Measurements from ENCODE around the gene GALNT12.

The GALNT12 gene

DNA sequence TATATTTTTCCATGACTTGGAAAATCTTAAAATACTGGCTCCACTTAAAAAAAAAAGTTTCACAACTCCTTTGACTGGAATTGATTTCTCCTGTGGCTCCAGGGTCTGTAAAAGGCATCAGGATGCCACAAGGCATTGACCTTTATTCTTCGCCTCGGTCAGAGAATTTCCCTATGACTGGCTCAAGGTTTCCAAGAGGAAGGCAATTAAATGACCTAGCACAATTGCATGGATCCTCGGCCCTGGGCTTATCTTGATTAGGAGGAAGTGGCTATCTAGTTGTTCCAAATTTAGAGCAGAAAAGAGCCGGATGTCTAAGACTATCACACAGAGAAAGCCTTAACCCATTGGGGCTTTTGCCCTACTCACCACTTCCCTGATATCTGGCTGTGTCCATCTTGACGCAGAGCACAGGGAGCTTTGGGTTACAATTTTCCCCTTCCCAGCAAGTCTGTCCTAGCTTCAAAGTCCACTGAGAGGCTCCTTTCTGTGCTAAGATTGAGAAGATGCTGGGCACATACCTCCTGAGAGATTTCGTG is 79.3 kb downstream of the GALNT12 start:
- H3K9me3 ChIP-seq (ENCODE audit: control insufficient read depth in 1 of 2, low read length in 2 of 2) = no peaks in the 10 kb centered on the region
- H3K27ac ChIP-seq (ENCODE audit: low read length) = no peak overlapping the region
- H3K4me1 ChIP-seq (ENCODE audit: control insufficient read depth in 1 of 2, insufficient read depth in 2 of 2, low read length in 2 of 2) = no peaks in the 10 kb centered on the region
- H3K27me3 ChIP-seq (ENCODE audit: low read depth, low read length) = no peaks in the 10 kb centered on the region
- no peak overlapping the region for H3K4me3 ChIP-seq (ENCODE audit: low read depth in 1 of 2, low read length in 2 of 2)
- no peaks in the 10 kb centered on the region for H3K36me3 ChIP-seq (ENCODE audit: control insufficient read depth in 1 of 2, insufficient read depth in 2 of 2, low read length in 2 of 2)

DNA sequence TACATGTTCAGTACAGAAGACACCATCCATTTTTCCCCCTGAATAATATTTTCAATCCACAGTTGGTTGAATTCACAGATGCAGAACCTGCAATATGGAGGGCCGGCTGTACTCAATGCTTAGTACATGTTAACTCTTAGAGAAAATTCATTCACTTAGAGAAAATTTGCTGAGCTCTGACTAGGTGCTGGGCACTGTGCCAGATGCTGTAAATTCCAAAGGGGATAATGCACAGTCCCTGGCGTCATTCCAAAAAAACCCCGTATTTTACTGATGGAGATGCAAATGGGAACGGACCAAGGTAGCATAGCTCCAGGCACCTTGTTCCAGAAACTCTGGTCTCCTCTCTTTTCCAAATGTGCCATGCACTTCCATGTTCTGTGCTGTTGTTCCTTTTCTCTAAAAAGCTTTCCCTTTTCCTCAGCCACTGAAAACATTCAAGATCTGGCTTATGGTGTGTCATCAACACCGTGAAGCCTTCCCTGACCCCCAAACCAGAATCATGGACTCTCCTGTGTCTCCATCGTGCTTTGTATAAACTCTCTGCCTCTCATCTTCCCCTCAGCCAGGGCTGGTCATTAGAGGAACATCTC is 80.5 kb downstream of the GALNT12 start:
- H3K27me3 ChIP-seq (ENCODE audit: low read depth, low read length) = no peaks in the 10 kb centered on the region
- no peaks in the 10 kb centered on the region for H3K9me3 ChIP-seq (ENCODE audit: control insufficient read depth in 1 of 2, low read length in 2 of 2)
- H3K27ac ChIP-seq (ENCODE audit: low read length) = no peak overlapping the region
- no peaks in the 10 kb centered on the region for H3K36me3 ChIP-seq (ENCODE audit: control insufficient read depth in 1 of 2, insufficient read depth in 2 of 2, low read length in 2 of 2)
- no peaks in the 10 kb centered on the region for H3K4me1 ChIP-seq (ENCODE audit: control insufficient read depth in 1 of 2, insufficient read depth in 2 of 2, low read length in 2 of 2)
- H3K4me3 ChIP-seq (ENCODE audit: low read depth in 1 of 2, low read length in 2 of 2) = no peak overlapping the region

DNA sequence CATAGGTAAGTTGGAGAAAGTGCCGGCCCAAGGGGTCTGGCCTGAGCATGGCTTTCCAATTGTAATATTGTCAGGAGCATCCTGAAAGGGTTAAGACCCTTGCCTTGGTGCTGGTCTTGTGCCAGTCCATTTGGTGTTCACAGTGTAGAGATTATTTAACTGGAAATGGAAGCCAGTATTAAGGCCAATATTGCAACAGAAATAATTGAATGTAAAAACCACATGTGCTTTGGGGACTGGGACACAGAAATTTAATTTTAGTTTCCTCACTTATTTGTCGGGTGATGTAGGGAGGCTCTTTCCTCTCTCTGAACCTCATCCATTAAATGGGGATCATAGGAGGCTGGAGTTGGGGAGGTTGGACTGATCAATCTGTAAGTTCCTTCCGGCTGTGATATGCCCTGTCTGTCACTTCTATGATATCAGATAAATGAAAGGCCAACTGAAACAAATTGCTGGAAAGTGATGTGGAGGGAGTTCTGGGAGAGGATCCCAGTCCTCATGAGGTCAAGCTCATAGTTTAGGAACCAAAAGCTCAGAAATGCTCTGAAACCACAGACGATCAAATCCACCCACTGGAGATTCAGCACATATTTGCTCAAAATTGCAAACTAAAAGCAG is 81.4 kb downstream of the GALNT12 start:
- H3K36me3 ChIP-seq (ENCODE audit: control insufficient read depth in 1 of 2, insufficient read depth in 2 of 2, low read length in 2 of 2) = no peaks in the 10 kb centered on the region
- no peak overlapping the region for H3K27ac ChIP-seq (ENCODE audit: low read length)
- H3K27me3 ChIP-seq (ENCODE audit: low read depth, low read length) = no peaks in the 10 kb centered on the region
- no peaks in the 10 kb centered on the region for H3K4me1 ChIP-seq (ENCODE audit: control insufficient read depth in 1 of 2, insufficient read depth in 2 of 2, low read length in 2 of 2)
- H3K9me3 ChIP-seq (ENCODE audit: control insufficient read depth in 1 of 2, low read length in 2 of 2) = no peaks in the 10 kb centered on the region
- no peak overlapping the region for H3K4me3 ChIP-seq (ENCODE audit: low read depth in 1 of 2, low read length in 2 of 2)

DNA sequence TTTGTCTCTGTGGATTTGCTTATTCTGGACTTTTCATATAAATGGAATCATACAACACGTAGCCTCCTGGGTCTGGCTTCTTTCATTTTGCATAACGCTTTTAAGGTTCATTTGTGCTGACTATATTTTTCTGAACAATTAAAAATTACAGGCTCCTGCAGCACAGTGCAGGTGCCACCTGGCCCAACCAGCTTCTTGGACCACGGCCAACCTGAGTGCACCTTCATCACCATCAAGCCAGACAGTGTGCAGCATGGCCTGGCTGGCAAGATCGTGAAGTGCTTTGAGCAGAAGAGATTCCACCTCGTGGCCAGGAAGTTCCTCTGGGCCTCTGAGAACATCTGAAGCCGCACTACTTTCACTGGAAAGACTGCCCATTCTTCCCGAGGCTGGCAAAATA is 82.8 kb downstream of the GALNT12 start:
- H3K36me3 ChIP-seq (ENCODE audit: control insufficient read depth in 1 of 2, insufficient read depth in 2 of 2, low read length in 2 of 2) = no peaks in the 10 kb centered on the region
- H3K4me1 ChIP-seq (ENCODE audit: control insufficient read depth in 1 of 2, insufficient read depth in 2 of 2, low read length in 2 of 2) = no peaks in the 10 kb centered on the region
- H3K27ac ChIP-seq (ENCODE audit: low read length) = no peak overlapping the region
- no peaks in the 10 kb centered on the region for H3K27me3 ChIP-seq (ENCODE audit: low read depth, low read length)
- H3K9me3 ChIP-seq (ENCODE audit: control insufficient read depth in 1 of 2, low read length in 2 of 2) = no peaks in the 10 kb centered on the region
- no peak overlapping the region for H3K4me3 ChIP-seq (ENCODE audit: low read depth in 1 of 2, low read length in 2 of 2)

DNA sequence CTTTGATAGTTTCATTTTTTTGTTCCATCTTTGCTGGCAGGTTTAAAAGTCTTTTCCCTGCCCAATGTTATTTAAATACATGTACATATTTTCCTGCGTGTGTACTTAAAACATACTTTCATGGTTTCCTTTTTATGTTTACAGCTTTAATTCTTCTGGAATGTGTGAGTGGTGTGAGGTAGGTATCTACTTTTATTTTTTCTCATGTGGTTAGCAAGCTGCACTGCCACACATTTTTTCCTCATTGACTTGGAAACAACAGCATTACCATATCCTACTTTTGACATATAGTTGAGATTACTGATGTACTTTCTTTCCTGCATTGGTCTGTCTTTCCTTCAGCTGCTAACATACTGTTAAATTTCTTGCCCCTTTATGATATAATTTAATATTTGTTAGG is 84.8 kb downstream of the GALNT12 start:
- Histone ChIP-seq H3K4me1 (ENCODE audit: control insufficient read depth in 1 of 2, insufficient read depth in 2 of 2, low read length in 2 of 2) (no peaks in the 10 kb centered on the region), H3K27ac (ENCODE audit: low read length) (no peak overlapping the region)

DNA sequence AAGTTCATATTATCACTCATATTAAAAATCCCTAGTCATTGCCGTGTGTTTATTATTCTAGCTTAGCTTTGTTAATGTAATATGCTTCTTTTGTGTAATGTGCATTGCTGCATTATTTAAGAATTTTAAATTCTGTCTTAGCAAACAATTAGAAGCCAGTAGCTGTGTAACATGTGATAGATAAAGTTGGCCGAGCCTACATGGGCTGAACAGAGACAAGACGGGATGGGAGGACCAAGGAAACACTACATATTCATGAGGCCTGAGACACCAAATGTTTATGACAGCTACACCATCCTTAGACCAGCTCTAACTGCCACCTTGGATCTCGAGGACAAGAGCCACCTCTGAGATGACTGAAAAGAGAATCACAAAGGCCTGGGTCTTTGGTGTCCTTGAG is 85.2 kb downstream of the GALNT12 start:
- H3K9me3 ChIP-seq (ENCODE audit: control insufficient read depth in 1 of 2, low read length in 2 of 2) = peaks cover 0 to 6% of the 10 kb centered on the region in 2 donors
- no peak overlapping the region for H3K27ac ChIP-seq (ENCODE audit: low read length)
- no peaks in the 10 kb centered on the region for H3K27me3 ChIP-seq (ENCODE audit: low read depth, low read length)
- no peak overlapping the region for H3K4me3 ChIP-seq (ENCODE audit: low read depth in 1 of 2, low read length in 2 of 2)
- no peaks in the 10 kb centered on the region for H3K36me3 ChIP-seq (ENCODE audit: control insufficient read depth in 1 of 2, insufficient read depth in 2 of 2, low read length in 2 of 2)
- no peaks in the 10 kb centered on the region for H3K4me1 ChIP-seq (ENCODE audit: control insufficient read depth in 1 of 2, insufficient read depth in 2 of 2, low read length in 2 of 2)

More for the DNA sequence above, 84.8 kb downstream of the GALNT12 start:
- Histone ChIP-seq H3K9me3 (ENCODE audit: control insufficient read depth in 1 of 2, low read length in 2 of 2) (peaks cover 0 to 6% of the 10 kb centered on the region in 2 donors), H3K27me3 (ENCODE audit: low read depth, low read length) (no peaks in the 10 kb centered on the region), H3K36me3 (ENCODE audit: control insufficient read depth in 1 of 2, insufficient read depth in 2 of 2, low read length in 2 of 2) (no peaks in the 10 kb centered on the region), H3K4me3 (ENCODE audit: low read depth in 1 of 2, low read length in 2 of 2) (no peak overlapping the region)

DNA sequence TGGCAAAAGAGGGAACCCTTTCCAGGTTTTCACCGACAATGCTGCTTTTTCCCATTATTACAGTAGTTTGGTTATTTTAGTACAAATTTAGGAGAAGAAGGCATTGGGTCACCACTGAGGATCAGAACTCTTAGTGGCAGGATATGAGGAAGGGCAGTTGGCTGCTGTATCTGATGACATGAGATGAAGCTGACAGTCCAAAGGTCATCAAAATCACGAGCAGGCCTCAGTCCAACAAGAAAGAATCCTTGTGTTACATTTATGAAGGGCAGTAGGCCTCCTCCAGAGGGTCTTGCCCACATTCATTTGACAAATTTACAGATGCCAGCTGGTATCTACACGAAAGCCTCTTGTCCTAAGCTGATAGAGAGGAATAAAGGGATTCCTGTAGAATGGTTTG is 86.7 kb downstream of the GALNT12 start:
- H3K9me3 ChIP-seq (ENCODE audit: control insufficient read depth in 1 of 2, low read length in 2 of 2) = peaks cover 0 to 6% of the 10 kb centered on the region in 2 donors
- H3K4me3 ChIP-seq (ENCODE audit: low read depth in 1 of 2, low read length in 2 of 2) = no peak overlapping the region
- no peaks in the 10 kb centered on the region for H3K4me1 ChIP-seq (ENCODE audit: control insufficient read depth in 1 of 2, insufficient read depth in 2 of 2, low read length in 2 of 2)
- H3K27me3 ChIP-seq (ENCODE audit: low read depth, low read length) = no peaks in the 10 kb centered on the region
- H3K27ac ChIP-seq (ENCODE audit: low read length) = no peak overlapping the region
- H3K36me3 ChIP-seq (ENCODE audit: control insufficient read depth in 1 of 2, insufficient read depth in 2 of 2, low read length in 2 of 2) = no peaks in the 10 kb centered on the region

DNA sequence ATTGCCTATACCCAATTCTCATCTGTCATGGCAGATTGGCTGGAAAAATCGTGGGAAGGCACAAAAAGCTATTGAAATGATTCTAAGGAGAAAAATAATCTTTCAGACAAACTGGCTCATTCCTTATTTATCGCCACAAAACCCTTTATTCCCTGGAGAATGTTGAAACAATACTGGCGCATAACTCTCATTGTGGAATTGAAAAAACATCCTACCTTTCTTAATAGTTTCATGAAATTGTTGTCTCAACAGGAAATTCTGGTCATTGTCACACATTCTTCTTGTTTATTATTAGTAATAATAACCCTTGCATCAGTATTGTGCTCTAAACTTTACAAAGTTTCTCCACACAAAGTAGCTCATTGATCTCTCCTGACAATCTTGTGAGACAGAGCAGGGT is 87.3 kb downstream of the GALNT12 start:
- Histone ChIP-seq H3K27me3 (ENCODE audit: low read depth, low read length) (no peaks in the 10 kb centered on the region), H3K4me1 (ENCODE audit: control insufficient read depth in 1 of 2, insufficient read depth in 2 of 2, low read length in 2 of 2) (no peaks in the 10 kb centered on the region), H3K9me3 (ENCODE audit: control insufficient read depth in 1 of 2, low read length in 2 of 2) (peaks cover 0 to 6% of the 10 kb centered on the region in 2 donors), H3K27ac (ENCODE audit: low read length) (no peak overlapping the region), H3K4me3 (ENCODE audit: low read depth in 1 of 2, low read length in 2 of 2) (no peak overlapping the region), H3K36me3 (ENCODE audit: control insufficient read depth in 1 of 2, insufficient read depth in 2 of 2, low read length in 2 of 2) (no peaks in the 10 kb centered on the region)

DNA sequence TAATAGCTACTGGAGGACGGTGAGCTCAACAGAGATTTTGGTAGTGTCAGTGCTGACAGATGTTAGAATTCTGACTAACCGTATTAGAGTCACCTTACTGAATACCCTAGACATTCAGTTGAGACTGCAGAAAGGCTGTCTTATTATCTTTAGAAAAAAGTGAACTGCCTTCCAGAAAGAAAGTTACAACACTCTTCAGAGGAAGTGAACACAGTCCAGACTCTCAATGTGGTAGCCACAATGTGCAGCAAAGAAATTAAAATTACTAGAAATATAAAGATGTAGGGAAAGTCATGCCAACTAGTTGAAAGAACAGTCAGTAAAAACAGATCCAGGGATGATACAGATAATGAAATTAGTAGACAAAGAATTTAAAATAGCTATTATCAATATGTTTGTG is 89.2 kb downstream of the GALNT12 start:
- Histone ChIP-seq H3K27me3 (ENCODE audit: low read depth, low read length) (no peaks in the 10 kb centered on the region), H3K4me1 (ENCODE audit: control insufficient read depth in 1 of 2, insufficient read depth in 2 of 2, low read length in 2 of 2) (no peaks in the 10 kb centered on the region), H3K4me3 (ENCODE audit: low read depth in 1 of 2, low read length in 2 of 2) (no peak overlapping the region), H3K36me3 (ENCODE audit: control insufficient read depth in 1 of 2, insufficient read depth in 2 of 2, low read length in 2 of 2) (no peaks in the 10 kb centered on the region), H3K27ac (ENCODE audit: low read length) (no peak overlapping the region), H3K9me3 (ENCODE audit: control insufficient read depth in 1 of 2, low read length in 2 of 2) (peaks cover 0 to 6% of the 10 kb centered on the region in 2 donors)

DNA sequence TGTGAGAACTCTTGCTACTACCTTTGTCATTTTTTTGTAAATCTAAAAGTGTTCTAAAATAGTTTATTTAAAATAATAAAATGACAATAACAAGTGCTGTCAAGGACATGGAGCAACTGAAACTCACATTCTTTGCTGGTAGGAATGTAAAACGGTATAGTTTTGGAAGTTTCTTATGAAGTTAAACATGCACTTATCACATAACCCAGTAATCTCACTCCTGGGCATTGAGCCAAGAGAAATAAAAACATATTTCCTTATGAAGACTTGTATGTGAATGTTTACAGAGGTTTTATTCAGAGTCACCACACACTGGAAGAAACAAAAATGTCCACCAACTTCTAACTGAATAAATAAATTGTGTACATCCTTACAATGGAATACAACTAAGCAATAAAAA is 90.3 kb downstream of the GALNT12 start:
- Histone ChIP-seq H3K4me1 (ENCODE audit: control insufficient read depth in 1 of 2, insufficient read depth in 2 of 2, low read length in 2 of 2) (no peaks in the 10 kb centered on the region), H3K9me3 (ENCODE audit: control insufficient read depth in 1 of 2, low read length in 2 of 2) (peaks cover 0 to 6% of the 10 kb centered on the region in 2 donors), H3K27me3 (ENCODE audit: low read depth, low read length) (no peaks in the 10 kb centered on the region), H3K36me3 (ENCODE audit: control insufficient read depth in 1 of 2, insufficient read depth in 2 of 2, low read length in 2 of 2) (no peaks in the 10 kb centered on the region), H3K4me3 (ENCODE audit: low read depth in 1 of 2, low read length in 2 of 2) (no peak overlapping the region), H3K27ac (ENCODE audit: low read length) (no peak overlapping the region)

DNA sequence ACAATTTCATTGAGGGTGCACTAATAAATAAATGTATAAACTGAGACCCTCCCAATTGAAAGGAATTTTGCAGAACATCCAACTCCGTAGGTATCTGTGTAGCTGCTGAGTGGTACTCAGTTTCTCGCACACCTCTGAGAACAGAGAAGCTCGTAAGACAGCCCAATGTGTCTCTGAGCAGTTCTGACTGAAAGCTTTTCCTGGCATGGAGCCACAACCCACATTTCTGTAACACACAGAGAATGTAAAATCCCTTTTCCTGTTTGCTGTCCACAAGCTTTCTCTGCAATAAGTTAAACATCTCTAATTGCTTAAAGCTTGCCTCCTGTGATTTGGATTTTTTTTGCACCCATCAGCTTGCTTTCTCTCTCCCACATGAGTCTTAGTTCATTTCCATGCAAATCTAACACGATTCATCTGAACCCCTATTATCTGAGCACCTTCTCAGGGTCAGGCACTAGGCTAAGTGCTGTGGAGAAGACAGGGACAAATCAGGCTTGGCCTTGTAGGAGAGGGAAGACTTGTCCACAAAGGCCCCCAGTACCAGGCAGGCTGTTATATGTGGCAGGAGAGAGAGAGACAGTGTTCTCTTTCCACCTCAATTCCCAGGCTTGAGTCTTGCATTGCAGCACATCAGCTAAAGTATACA is 92.1 kb downstream of the GALNT12 start:
- Histone ChIP-seq H3K36me3 (ENCODE audit: control insufficient read depth in 1 of 2, insufficient read depth in 2 of 2, low read length in 2 of 2) (no peaks in the 10 kb centered on the region), H3K27me3 (ENCODE audit: low read depth, low read length) (no peaks in the 10 kb centered on the region), H3K4me1 (ENCODE audit: control insufficient read depth in 1 of 2, insufficient read depth in 2 of 2, low read length in 2 of 2) (no peaks in the 10 kb centered on the region), H3K27ac (ENCODE audit: low read length) (no peak overlapping the region), H3K9me3 (ENCODE audit: control insufficient read depth in 1 of 2, low read length in 2 of 2) (peaks cover 0 to 6% of the 10 kb centered on the region in 2 donors), H3K4me3 (ENCODE audit: low read depth in 1 of 2, low read length in 2 of 2) (no peak overlapping the region)

All from muscle layer of duodenum (tissue), 2 donors.